Motor neuron (in vitro differentiated cells): ENCODE measurements around the gene TRAPPC11. TPM values are rescaled to one million over a fixed set of nuclear protein-coding genes. Genes with fewer than 3 reads are reported as not detected.

Experiments used
- ATAC-seq, 8 experiments: fragments of 200-7000 bp; cut with Tn5 transposase; replicated peaks in 6 of 8; 2 replicates each; pipeline ENCODE4 v1.8.0; 2021; ENCODE audit warnings: mild to moderate bottlenecking in 8 of 8, moderate library complexity in 8 of 8
- H3K27ac ChIP-seq, 2 donors: fragments of 250-450 bp; sonication (Bioruptor Pico); 2 replicates each; pipeline ENCODE4 v1.9.0; 2021; ENCODE audit warnings: antibody characterized with exemption in 2 of 2, mild to moderate bottlenecking in 2 of 2, moderate library complexity in 1 of 2
- H3K4me1 ChIP-seq, 2 donors: fragments of 250-450 bp; sonication (Bioruptor Pico); replicated peaks in 1 of 2; 2 replicates each; pipeline ENCODE4 v1.6.1; 2021; ENCODE audit warnings: antibody characterized with exemption in 2 of 2, mild to moderate bottlenecking in 2 of 2, moderate library complexity in 1 of 2
- H3K4me3 ChIP-seq, 5 donors: fragments of 250-450 bp; sonication (Bioruptor Pico); 2 replicates each; pipeline ENCODE4 v1.9.0; 2021; ENCODE audit warnings: antibody characterized with exemption in 5 of 5, mild to moderate bottlenecking in 5 of 5, moderate library complexity in 4 of 5
- WGBS, 10 experiments: fragments of 450-650 bp; shearing (Covaris generic); methylation state at CpG; one replicate each; pipeline ENCODE4 v1.0.0; 2022; 5-methylcytosine and 5-hydroxymethylcytosine counted together
- in situ Hi-C, 9 experiments: fragments of 400-800 bp; cut with MboI; loops; one replicate each; pipeline ENCODE4 v1.15.0; 2021; ENCODE audit warnings: low sequenced_read_pairs in 9 of 9, low pct_unique_long_range_greater_than_20kb in 2 of 9; ENCODE audit not compliant: unreplicated experiment in 9 of 9
- total RNA-seq, 8 experiments: library from RNA; unstranded; fragments of 300-600 nt; gene quantifications; 2 replicates each; pipeline versions ENCODE4 v1.2.3 to v1.2.4, GENCODE V29; 2022

TRAPPC11 gene
- total RNA-seq, 8 experiments from 2014 or later = 26.5 to 53.0 (median 42.9) TPM

DNA sequence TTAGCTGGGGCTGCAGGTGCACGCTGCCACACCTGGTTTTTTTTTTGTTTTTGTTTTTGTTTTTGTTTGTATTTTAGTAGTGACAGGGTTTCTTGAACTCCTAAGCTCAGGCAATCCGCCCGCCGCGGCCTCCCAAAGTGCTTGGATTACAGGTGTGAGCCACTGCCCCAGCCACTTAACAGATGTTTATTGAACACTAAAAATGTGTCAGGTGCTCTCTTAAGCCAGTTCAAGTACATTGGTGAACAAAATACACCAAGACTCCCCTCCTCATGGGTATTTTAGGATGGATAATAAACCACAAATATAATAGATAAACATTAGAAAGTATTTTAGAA is 69.9 kb downstream of the TRAPPC11 start:
- 56 to 100% (median 93%) methylated on average over 1 to 5 of the region's 5 CpGs; no CpG with 5 or more reads in 3 of the 10 experiments for WGBS, 10 experiments
- Histone ChIP-seq H3K27ac (no peak overlapping the region), H3K4me1 (no peaks in the 10 kb centered on the region), H3K4me3 (no peak overlapping the region)
- in situ Hi-C loops = no loop called here
- no peak for ATAC-seq

DNA sequence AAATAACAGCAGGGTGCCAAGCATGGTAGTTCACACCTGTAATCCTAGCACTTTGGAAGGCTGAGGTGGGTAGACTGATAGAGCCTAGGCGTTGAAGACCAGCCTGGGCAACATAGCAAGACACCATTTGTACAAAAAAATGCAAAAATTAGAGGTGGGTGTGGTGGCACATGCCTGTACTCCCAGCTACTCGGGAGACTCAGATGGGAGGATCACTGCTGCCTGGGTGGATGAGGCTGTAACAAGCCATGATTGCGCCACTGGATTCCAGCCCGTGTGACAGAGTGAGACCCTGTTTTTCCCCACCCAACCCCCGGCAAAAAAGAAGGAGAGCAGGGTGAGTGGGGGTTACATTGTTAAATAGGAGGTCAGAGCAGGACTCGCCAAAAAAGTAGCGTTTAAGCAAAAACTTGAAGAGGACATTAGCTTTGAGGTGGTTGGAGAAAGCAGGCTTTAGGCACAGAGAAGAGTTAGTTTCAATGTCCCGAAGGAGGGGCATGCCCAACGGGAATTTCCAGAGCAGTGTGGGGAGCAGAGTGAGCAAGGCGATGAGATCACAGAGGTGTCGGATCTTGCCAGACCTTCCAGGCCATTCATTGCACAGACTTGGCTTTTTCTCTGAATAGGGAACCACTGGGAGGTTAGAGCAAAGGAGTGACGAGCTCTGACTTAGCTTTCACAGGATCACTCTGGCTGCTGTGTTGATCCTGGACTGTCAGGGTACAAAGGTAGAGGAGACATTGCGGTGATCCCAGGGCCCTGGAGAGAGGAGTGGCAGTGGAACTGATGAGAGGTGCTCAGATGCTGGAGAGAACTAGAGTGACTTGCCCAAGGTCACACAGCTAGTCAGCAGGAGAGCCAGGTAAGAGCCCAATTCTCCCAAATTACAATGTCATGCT is 70.6 kb downstream of the TRAPPC11 start:
- 5 to 100% (median 53%) methylated on average over 1 to 5 of the region's 13 CpGs; no CpG with 5 or more reads in 1 of the 10 experiments for WGBS, 10 experiments
- in situ Hi-C loops = no loop called here
- ATAC-seq = peak in 1 of 8 experiments; percentile 62

DNA sequence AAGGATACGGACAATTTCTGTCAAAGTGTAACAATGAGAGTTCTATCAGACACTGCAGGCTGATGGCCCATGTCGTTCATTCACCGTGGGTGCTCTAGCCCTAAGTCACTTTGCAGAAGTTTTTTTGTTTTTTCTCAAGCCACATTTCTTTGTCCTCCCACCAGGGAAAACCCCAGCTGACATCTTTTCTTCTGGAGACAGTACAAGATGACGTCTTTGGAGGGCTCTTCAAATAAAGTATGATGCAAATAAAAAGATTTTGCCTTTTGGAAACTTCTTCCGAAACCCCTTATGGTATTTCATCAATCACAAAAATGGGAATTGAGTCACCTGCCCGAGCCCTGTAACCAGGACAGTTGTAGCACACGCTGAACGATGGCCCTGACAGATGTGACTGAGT is 73.2 kb downstream of the TRAPPC11 start:
- in situ Hi-C loops = no loop called here
- H3K4me3 ChIP-seq = no peak overlapping the region
- no peak for ATAC-seq
- WGBS, 10 experiments = 47 to 100% (median 75%) methylated on average over 1 to 6 of the region's 8 CpGs; no CpG with 5 or more reads in 2 of the 10 experiments
- no peak overlapping the region for H3K27ac ChIP-seq
- H3K4me1 ChIP-seq = no peaks in the 10 kb centered on the region

More for the DNA sequence above, 70.6 kb downstream of the TRAPPC11 start:
- Histone ChIP-seq H3K4me1 (no peaks in the 10 kb centered on the region), H3K4me3 (no peak overlapping the region), H3K27ac (no peak overlapping the region)

DNA sequence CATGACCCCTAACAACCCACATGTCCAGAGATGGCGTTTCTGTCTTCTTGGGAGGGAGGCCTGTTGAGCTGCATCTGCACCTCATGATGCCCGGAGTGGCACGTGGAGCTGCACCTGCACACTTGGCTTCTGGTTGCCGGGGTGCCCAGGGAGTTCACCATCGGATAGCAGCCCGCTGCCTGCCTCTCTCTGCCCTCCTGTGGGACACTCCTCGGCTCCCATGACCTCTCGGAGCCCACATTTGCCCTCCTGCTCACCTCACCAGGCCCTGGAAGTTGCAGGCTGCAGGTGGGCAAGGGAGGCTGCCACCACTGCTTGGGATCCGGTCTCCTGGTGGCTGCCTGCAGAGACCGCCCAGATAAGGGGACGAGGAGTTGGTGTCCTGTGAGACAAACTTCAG is 74.1 kb downstream of the TRAPPC11 start:
- H3K4me1 ChIP-seq = no peaks in the 10 kb centered on the region
- no peak overlapping the region for H3K27ac ChIP-seq
- 70 to 100% (median 79%) methylated on average over 1 to 4 of the region's 11 CpGs; no CpG with 5 or more reads in 4 of the 10 experiments for WGBS, 10 experiments
- in situ Hi-C loops = no loop called here
- ATAC-seq = no peak
- H3K4me3 ChIP-seq = no peak overlapping the region

DNA sequence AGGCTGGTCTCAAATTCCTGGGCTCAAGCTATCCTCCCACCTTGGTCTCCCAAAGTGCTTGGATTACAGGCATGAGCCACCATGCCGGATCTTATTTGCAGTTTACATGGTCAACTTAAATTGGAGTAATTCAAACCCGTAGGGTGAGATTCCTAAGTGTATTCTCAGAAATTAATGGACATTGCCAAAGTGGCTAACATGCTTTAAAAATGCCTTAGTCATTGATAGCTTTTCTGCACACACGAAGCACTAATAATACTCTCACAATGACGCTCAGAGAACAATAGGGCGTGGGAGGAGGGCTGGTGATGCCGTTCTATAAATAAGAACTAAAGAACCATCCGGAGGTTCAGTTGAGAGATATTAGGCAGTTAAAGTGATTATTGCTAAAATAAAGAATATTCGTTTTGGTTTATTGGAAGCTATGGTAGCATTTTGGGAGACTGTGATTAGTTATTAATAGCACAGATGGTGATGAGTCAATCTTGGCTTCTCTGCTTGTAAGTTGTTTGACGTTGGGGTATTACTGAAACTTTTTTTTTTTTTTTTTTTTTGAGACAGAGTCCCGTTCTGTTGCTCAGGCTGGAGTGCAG is 79.1 kb downstream of the TRAPPC11 start:
- WGBS, 10 experiments = 4 to 100% (median 80%) methylated on average over 1 to 8 of the region's 10 CpGs
- Histone ChIP-seq H3K4me1 (no peaks in the 10 kb centered on the region), H3K4me3 (no peak overlapping the region), H3K27ac (no peak overlapping the region)
- in situ Hi-C loops = no loop called here
- ATAC-seq = peak in 1 of 8 experiments; percentile 31

DNA sequence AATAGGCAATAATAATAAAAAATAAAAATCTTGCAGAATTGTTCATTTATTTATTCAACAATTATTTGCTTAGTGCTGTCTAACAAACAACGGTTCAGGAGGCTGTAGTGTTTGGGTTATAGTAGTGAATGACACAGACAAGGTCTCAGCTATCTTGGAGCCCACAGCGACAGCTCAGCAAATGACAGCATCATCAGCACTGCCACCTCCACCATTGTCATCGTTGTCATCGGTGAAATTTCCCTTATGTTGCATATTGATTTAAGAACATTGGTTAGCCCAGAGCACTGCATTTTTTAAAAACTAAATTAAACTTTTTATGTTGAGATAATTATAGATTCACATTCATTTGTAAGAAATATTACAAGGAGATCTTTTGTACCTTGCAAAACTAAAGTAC is 79.9 kb downstream of the TRAPPC11 start:
- in situ Hi-C loops = no loop called here
- no peak for ATAC-seq
- Histone ChIP-seq H3K4me1 (no peaks in the 10 kb centered on the region), H3K4me3 (no peak overlapping the region), H3K27ac (no peak overlapping the region)
- WGBS, 10 experiments = 57 to 100% (median 95%) methylated on average over 1 to 4 of the region's 4 CpGs; no CpG with 5 or more reads in 1 of the 10 experiments

DNA sequence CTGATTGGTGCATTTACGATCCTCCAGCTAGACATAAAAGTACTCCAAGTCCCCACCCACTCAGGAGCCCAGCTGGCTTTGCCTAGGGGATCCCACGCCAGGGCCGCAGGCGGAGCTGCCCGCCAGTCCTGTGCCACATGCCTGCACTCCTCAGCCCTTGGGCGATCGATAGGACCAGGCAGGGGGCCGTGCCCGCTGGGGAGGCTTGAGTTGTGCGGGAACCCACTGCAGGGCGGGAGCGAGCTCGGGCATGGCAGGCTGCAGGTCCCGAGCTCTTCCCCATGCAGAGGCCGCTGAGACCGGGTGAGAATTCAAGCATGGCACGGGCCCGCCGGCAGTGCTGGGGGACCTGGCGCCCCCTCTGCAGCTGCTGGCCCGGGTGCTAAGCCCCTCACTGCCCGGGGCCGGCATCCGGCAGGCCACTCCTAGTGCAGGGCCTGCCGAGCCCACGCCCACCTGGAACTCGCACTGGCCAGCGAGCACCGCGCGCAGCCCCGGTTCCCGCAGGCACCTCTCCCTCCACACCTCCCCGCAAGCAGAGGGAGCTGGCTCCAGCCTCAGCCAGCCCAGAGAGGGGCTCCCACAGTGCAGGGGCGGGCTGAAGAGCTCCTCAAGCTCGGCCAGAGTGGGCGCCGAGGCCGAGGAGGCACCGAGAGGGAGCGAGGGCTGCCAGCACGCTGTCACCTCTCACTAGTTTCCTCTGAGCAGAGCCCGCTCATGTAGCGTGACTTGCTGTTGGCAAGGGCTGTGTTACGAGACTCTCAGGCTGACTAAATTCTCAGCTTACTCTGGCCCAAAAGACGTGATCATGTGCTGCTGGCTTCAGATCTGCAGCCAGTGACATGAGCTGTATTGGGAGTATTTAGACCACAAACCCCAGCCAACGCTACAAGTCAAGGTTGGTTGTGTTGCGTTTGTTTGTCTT is 87.5 kb downstream of the TRAPPC11 start:
- Histone ChIP-seq H3K4me3 (no peak overlapping the region), H3K27ac (no peak overlapping the region), H3K4me1 (no peaks in the 10 kb centered on the region)
- in situ Hi-C loops = no loop called here
- ATAC-seq = no peak
- WGBS, 10 experiments = 0 to 100% (median 73%) methylated on average over 1 to 16 of the region's 48 CpGs; no CpG with 5 or more reads in 3 of the 10 experiments

DNA sequence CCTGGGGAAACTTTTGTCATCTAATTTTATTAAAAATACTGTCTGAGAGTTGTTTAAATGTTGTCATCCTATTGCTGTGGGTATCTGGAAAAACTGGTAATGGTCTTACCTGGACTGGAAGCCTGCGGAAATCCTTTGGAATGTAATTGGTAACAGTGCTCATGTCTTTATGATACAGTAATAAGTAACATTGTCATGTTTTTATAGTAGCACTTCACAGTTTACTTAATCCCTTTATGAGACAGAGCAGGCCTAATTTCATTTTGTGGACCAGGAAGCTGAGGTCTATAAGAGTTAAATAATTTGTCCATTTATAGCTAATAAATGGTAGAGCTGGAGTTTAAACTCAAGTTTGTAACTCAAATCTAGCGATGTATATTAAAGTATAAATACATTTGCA is 88.3 kb downstream of the TRAPPC11 start:
- no peak overlapping the region for H3K4me3 ChIP-seq
- in situ Hi-C loops = no loop called here
- H3K4me1 ChIP-seq = no peaks in the 10 kb centered on the region
- no peak overlapping the region for H3K27ac ChIP-seq
- WGBS, 10 experiments = 42 to 100% (median 83%) methylated on average over 1 to 2 of the region's 2 CpGs; no CpG with 5 or more reads in 1 of the 10 experiments
- no peak for ATAC-seq

DNA sequence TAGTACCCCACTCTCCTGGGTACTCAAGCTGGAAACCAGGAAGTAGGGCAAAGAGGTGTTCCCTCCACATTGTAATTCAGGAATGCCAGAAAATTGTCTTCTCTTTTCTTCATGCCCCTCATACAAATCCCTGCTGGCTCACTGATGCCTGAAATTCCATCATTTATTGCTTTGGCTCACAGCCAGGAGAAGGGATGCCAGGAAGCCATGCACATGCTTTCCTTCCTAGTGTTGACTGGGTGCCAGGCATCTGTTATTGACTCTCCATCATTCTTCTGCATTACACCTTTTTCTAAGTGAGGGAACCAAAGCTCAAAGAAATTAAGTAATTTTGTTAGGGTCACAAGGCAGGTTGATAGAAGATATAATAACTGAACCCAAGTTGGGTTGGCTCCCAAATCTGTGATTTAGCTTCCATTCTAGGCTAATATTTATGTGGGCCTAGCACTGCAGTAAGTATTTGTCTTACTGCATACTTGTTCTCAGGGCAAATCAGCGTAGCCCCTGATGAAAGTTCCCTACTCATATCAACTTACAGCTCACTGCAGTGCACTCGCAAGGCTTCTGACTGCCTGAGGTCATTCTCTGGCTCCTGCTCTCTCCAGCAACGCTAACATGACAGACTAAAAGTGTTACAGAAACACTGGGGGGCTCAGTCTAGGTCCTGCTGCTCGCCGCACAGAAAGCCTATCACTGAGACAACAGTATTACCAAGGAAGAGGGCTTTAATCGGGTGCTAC is 89.0 kb downstream of the TRAPPC11 start:
- no peaks in the 10 kb centered on the region for H3K4me1 ChIP-seq
- in situ Hi-C loops = no loop called here
- WGBS, 10 experiments = 0 to 100% (median 60%) methylated on average over 1 to 6 of the region's 6 CpGs; no CpG with 5 or more reads in 1 of the 10 experiments
- H3K4me3 ChIP-seq = no peak overlapping the region
- peak in 4 of 8 experiments; percentile 25 to 88 (median 51) for ATAC-seq
- no peak overlapping the region for H3K27ac ChIP-seq

DNA sequence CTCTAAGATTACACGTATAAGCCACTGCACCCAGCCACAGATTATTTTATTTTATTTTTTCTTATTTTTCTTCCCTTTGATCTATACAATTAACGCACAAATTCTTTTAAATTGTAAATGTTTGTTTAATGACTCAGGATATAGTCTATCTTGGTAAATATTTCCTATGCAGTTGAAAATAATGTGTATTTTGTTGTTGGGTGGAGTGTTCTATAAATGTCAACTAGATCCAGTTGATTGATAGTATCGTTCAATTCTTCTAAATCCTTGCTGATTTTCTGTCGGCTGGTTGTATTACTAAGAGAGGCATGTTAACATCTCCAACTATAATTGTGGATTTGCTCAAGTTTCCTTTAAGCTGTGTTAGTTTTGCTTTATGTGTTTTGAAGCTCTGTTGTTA is 92.0 kb downstream of the TRAPPC11 start:
- ATAC-seq = no peak
- in situ Hi-C loops = no loop called here
- Histone ChIP-seq H3K4me1 (no peaks in the 10 kb centered on the region), H3K27ac (no peak overlapping the region), H3K4me3 (no peak overlapping the region)
- WGBS, 10 experiments = 38 to 98% (median 92%) methylated on average over 2 to 4 of the region's 4 CpGs; no CpG with 5 or more reads in 1 of the 10 experiments

DNA sequence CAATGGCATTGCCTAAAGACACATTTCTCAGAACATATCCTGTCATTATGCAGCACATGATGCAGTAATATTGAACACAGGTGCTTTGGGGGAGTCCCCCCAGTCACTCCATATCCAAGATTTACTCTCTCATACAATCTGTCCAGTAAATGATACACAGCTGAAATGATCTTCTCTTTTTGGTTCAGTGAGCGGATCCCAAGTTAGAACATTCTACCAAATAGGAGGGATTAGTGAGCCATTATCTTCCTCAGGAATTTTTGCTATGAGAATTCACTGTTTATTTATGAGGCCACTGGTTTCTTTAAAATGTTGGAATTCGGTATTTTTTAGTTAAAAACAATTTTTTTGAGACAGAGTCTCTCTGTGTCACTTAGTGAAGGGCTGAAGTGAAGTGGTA is 96.5 kb downstream of the TRAPPC11 start:
- Histone ChIP-seq H3K4me1 (no peaks in the 10 kb centered on the region), H3K4me3 (no peak overlapping the region), H3K27ac (no peak overlapping the region)
- ATAC-seq = no peak
- in situ Hi-C loops = no loop called here
- 0 to 80% (median 60%) methylated on average over 1 to 2 of the region's 2 CpGs; no CpG with 5 or more reads in 1 of the 10 experiments for WGBS, 10 experiments

DNA sequence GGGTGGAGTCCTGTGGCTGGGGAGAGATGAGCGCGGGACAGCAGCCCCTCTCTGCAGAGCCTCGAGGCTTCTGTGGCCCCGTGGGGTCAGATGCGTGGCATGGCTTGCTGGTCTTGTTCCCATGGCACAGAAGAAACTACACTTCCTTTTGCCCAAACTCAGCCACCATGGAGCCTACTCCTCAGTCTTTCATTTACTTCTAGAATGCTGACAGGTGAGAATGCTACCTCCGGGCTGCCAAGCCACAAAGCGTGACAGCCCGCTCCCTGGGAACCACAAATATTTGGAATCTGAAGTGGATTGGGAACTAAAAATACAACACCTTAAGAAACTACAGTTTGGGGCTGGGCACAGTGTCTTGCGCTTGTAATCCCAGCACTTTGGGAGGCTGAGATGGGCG is 98.0 kb downstream of the TRAPPC11 start:
- no peak overlapping the region for H3K4me3 ChIP-seq
- no peak for ATAC-seq
- H3K27ac ChIP-seq = no peak overlapping the region
- 33 to 100% (median 100%) methylated on average over 1 to 7 of the region's 10 CpGs; no CpG with 5 or more reads in 5 of the 10 experiments for WGBS, 10 experiments
- in situ Hi-C loops = no loop called here
- no peaks in the 10 kb centered on the region for H3K4me1 ChIP-seq
